H1 (cell line): ENCODE data around the gene CAMKK1. TPM values are rescaled to one million over a fixed set of nuclear protein-coding genes. Genes with fewer than 3 reads are reported as not detected.

ENCODE experiments used
- CTCF ChIA-PET: fragments of 300-600 bp; sonication (Branson Sonifier 250); formaldehyde crosslinking; loops from one replicate; lab custom pipeline; 2021; ENCODE audit not compliant: partially characterized antibody; lab: Charles Lee
- POLR2A ChIA-PET: fragments of 300-600 bp; sonication (Branson Sonifier 250); formaldehyde crosslinking; loops from one replicate; lab custom pipeline; 2021; ENCODE audit warnings: inconsistent platforms; ENCODE audit not compliant: partially characterized antibody; lab: Charles Lee
- DNase-seq, 2 experiments: peaks; one replicate each; pipeline versions ENCODE4 v3.0.0 to v3.0.0-alpha.2; 2010 to 2022; ENCODE audit warnings: low spot score in 2 of 2, low read depth in 1 of 2, mixed read lengths in 1 of 2
- FAIRE-seq: peaks from 2 replicates; lab custom pipeline; 2011; peaks lifted over from hg19 to GRCh38; lab: Jason Lieb, UNC
- H2AFZ ChIP-seq: 2 replicates; pipeline ENCODE4 v1.8.1; 2012; ENCODE audit warnings: low read length, inconsistent platforms
- H2AK5ac ChIP-seq: 2 replicates; pipeline ENCODE4 v1.6.1; 2013; ENCODE audit warnings: low read depth, low read length
- H2BK120ac ChIP-seq: replicated peaks from 2 replicates; pipeline ENCODE3; 2013; ENCODE audit warnings: low read depth, low read length, inconsistent platforms
- H2BK12ac ChIP-seq: 2 replicates; pipeline ENCODE4 v1.6.1; 2013; ENCODE audit warnings: low read depth, low read length
- H2BK15ac ChIP-seq: 2 replicates; pipeline ENCODE4 v1.6.1; 2013; ENCODE audit warnings: low read length
- H2BK20ac ChIP-seq: 2 replicates; pipeline ENCODE4 v1.6.1; 2013; ENCODE audit warnings: low read length
- H2BK5ac ChIP-seq: 2 replicates; pipeline ENCODE4 v1.6.1; 2013; ENCODE audit warnings: low read depth, low read length
- H3K14ac ChIP-seq: 2 replicates; pipeline ENCODE4 v1.6.1; 2013; ENCODE audit warnings: inconsistent platforms; ENCODE audit not compliant: insufficient read length
- H3K18ac ChIP-seq: 2 replicates; pipeline ENCODE4 v1.6.1; 2013; ENCODE audit warnings: low read length; ENCODE audit errors: extremely low read depth
- H3K23ac ChIP-seq: 2 replicates; pipeline ENCODE4 v1.6.1; 2013; ENCODE audit warnings: inconsistent platforms; ENCODE audit not compliant: insufficient read length
- H3K23me2 ChIP-seq: 2 replicates; pipeline ENCODE4 v1.6.1; 2013; ENCODE audit warnings: low read depth, low read length
- H3K27ac ChIP-seq: 2 replicates; pipeline ENCODE4 v1.6.1; 2011; ENCODE audit warnings: low read depth, low read length, inconsistent platforms
- H3K27me3 ChIP-seq, 4 experiments: replicated peaks in 1 of 4; 1 replicate in 1 of 4; 2 replicates in 3 of 4; pipeline versions ENCODE4 v1.6.1 to v1.8.1; 2011 to 2013; ENCODE audit warnings: low read length in 3 of 4, mild to moderate bottlenecking in 3 of 4, inconsistent platforms in 2 of 4, mixed read lengths in 2 of 4, moderate library complexity in 1 of 4; ENCODE audit not compliant: control insufficient read depth in 3 of 4, insufficient read depth in 3 of 4; ENCODE audit errors: extremely low read depth in 1 of 4
- H3K36me3 ChIP-seq, 4 experiments: 2 replicates each; pipeline versions ENCODE4 v1.6.1 to v1.8.1; 2011 to 2013; ENCODE audit warnings: mild to moderate bottlenecking in 4 of 4, low read length in 3 of 4, moderate library complexity in 2 of 4, control low read depth in 1 of 4, inconsistent platforms in 1 of 4; ENCODE audit not compliant: insufficient read depth in 4 of 4, control insufficient read depth in 2 of 4
- H3K4ac ChIP-seq: replicated peaks from 2 replicates; pipeline ENCODE3; 2013; ENCODE audit warnings: low read length, low read depth, mixed read lengths, inconsistent platforms; ENCODE audit not compliant: insufficient read length
- H3K4me1 ChIP-seq, 4 experiments: replicated peaks in 1 of 4; 1 replicate in 1 of 4; 2 replicates in 3 of 4; pipeline versions ENCODE4 v1.6.1 to v1.8.1; 2011 to 2013; ENCODE audit warnings: low read length in 3 of 4, inconsistent platforms in 2 of 4, mixed read lengths in 1 of 4; ENCODE audit not compliant: insufficient read depth in 4 of 4, control insufficient read depth in 3 of 4
- H3K4me2 ChIP-seq, 2 experiments: 2 replicates each; pipeline versions ENCODE4 v1.6.1 to v1.8.1; 2011 to 2013; ENCODE audit warnings: low read depth in 2 of 2, low read length in 2 of 2, control low read depth in 1 of 2, inconsistent platforms in 1 of 2, mild to moderate bottlenecking in 1 of 2; ENCODE audit not compliant: insufficient read depth in 1 of 2
- H3K4me3 ChIP-seq, 4 experiments: fragments of 200-600, 300-600 bp in 1 of 4; sonication (generic), shearing (Covaris generic), sonication (Bioruptor Twin) in 1 of 4; 2 replicates each; pipeline versions ENCODE4 v1.5.1 to v1.8.1; 2011 to 2016; ENCODE audit warnings: low read length in 4 of 4, low read depth in 3 of 4, control low read depth in 2 of 4, inconsistent platforms in 2 of 4, mild to moderate bottlenecking in 2 of 4, mixed read lengths in 1 of 4, moderate library complexity in 1 of 4; ENCODE audit not compliant: insufficient read depth in 2 of 4; ENCODE audit errors: extremely low read depth in 1 of 4
- H3K56ac ChIP-seq: replicated peaks from 2 replicates; pipeline ENCODE3; 2013; ENCODE audit warnings: low read depth, mild to moderate bottlenecking, mixed read lengths, low read length, inconsistent platforms; ENCODE audit not compliant: insufficient read length
- H3K79me1 ChIP-seq: 2 replicates; pipeline ENCODE4 v1.6.1; 2013; ENCODE audit warnings: low read depth, low read length, control low read depth
- H3K79me2 ChIP-seq, 2 experiments: 2 replicates each; pipeline versions ENCODE4 v1.6.1 to v1.8.1; 2012 to 2013; ENCODE audit warnings: low read length in 2 of 2, mild to moderate bottlenecking in 2 of 2, inconsistent platforms in 1 of 2; ENCODE audit not compliant: insufficient read depth in 2 of 2, control insufficient read depth in 1 of 2
- H3K9ac ChIP-seq, 4 experiments: replicated peaks in 1 of 4; 1 replicate in 1 of 4; 2 replicates in 3 of 4; pipeline versions ENCODE4 v1.6.1 to v1.8.1; 2011 to 2013; ENCODE audit warnings: low read depth in 3 of 4, low read length in 3 of 4, control low read depth in 2 of 4, mild to moderate bottlenecking in 2 of 4, moderate library complexity in 2 of 4, inconsistent platforms in 1 of 4; ENCODE audit errors: extremely low read depth in 1 of 4
- H3K9me3 ChIP-seq, 2 experiments: 2 replicates each; pipeline versions ENCODE4 v1.6.1 to v1.8.1; 2012 to 2013; ENCODE audit warnings: mild to moderate bottlenecking in 2 of 2, moderate library complexity in 2 of 2, control low read depth in 1 of 2, inconsistent platforms in 1 of 2, low read depth in 1 of 2, low read length in 1 of 2, mixed read lengths in 1 of 2; ENCODE audit not compliant: insufficient read depth in 2 of 2
- H4K20me1 ChIP-seq, 2 experiments: replicated peaks in 1 of 2; 2 replicates each; pipeline versions ENCODE3 to v1.8.1; 2011 to 2013; ENCODE audit warnings: inconsistent platforms in 2 of 2, low read length in 2 of 2, mild to moderate bottlenecking in 1 of 2; ENCODE audit not compliant: insufficient read depth in 2 of 2, control insufficient read depth in 1 of 2
- H4K5ac ChIP-seq: 2 replicates; pipeline ENCODE4 v1.6.1; 2013; ENCODE audit warnings: low read length, low read depth, mixed read lengths, inconsistent platforms; ENCODE audit not compliant: insufficient read length
- H4K8ac ChIP-seq: 2 replicates; pipeline ENCODE4 v1.8.0; 2013; ENCODE audit warnings: mild to moderate bottlenecking, moderate library complexity, low read length, inconsistent platforms; ENCODE audit not compliant: insufficient read depth; ENCODE audit errors: extremely low read depth
- H4K91ac ChIP-seq: replicated peaks from 2 replicates; pipeline ENCODE3; 2013; ENCODE audit warnings: low read length, mixed read lengths, inconsistent platforms; ENCODE audit not compliant: insufficient read length
- CEBPB ChIP-seq: IDR thresholded peaks from 2 replicates; pipeline ENCODE4 v1.6.1; 2012; ENCODE audit warnings: low read depth, low read length
- JUND ChIP-seq: IDR thresholded peaks from 2 replicates; pipeline ENCODE4 v1.6.1; 2011; ENCODE audit warnings: mild to moderate bottlenecking, improper control_type of control experiment, low read length
- NANOG ChIP-seq: IDR thresholded peaks from 2 replicates; pipeline ENCODE4 v1.6.1; 2011; ENCODE audit warnings: low read length, low read depth, mild to moderate bottlenecking, inconsistent platforms; ENCODE audit not compliant: insufficient read depth, poor library complexity, severe bottlenecking
- RFX5 ChIP-seq: IDR thresholded peaks from 2 replicates; pipeline ENCODE4 v1.6.1; 2011; ENCODE audit warnings: low read depth, low read length, improper control_type of control experiment, borderline replicate concordance
- RNF2 ChIP-seq: fragments of 200-900, 300-1000 bp; sonication (generic); IDR thresholded peaks from 2 replicates; pipeline ENCODE4 v1.7.1; 2016; ENCODE audit warnings: borderline replicate concordance, low read depth, mild to moderate bottlenecking, antibody characterized with exemption, low read length; ENCODE audit not compliant: poor library complexity, severe bottlenecking; ENCODE audit errors: missing control alignments
- SIN3A ChIP-seq, 2 experiments: IDR thresholded peaks in 1 of 2; conservative IDR thresholded peaks in 1 of 2; 2 replicates each; pipeline ENCODE4 v1.6.1; 2011 to 2012; ENCODE audit warnings: low read length in 2 of 2, improper control_type of control experiment in 1 of 2, low read depth in 1 of 2, mild to moderate bottlenecking in 1 of 2
- SP2 ChIP-seq: IDR thresholded peaks from 2 replicates; pipeline ENCODE4 v1.6.1; 2012; ENCODE audit warnings: mild to moderate bottlenecking, low read length, inconsistent platforms
- TAF7 ChIP-seq: optimal IDR thresholded peaks from 2 replicates; pipeline ENCODE3; 2011; ENCODE audit warnings: low read depth, mild to moderate bottlenecking, inconsistent platforms, low read length, moderate library complexity, borderline replicate concordance
- WGBS, 2 experiments: shearing (Covaris generic) in 1 of 2; methylation state at CpG; one replicate each; pipeline versions ENCODE4 v1.1.6 to v1.1.7; 2013 to 2015; ENCODE audit warnings: low lambda C conversion rate in 2 of 2, mixed read lengths in 2 of 2, inconsistent platforms in 1 of 2, low coverage in 1 of 2, missing lambda C conversion rate in 1 of 2; ENCODE audit not compliant: insufficient replicate concordance in 2 of 2, insufficient coverage in 1 of 2, insufficient read length in 1 of 2; ENCODE audit errors: extremely low coverage in 1 of 2, missing lambda C conversion rate in 1 of 2; 5-methylcytosine and 5-hydroxymethylcytosine counted together
- polyA plus RNA-seq, 7 experiments: library from polyadenylated mRNA; depleted of rRNA in 3 of 7; stranded (reverse) in 5 of 7; unstranded in 2 of 7; fragments of >200 nt in 5 of 7; fragments of 200-250 nt in 2 of 7; gene quantifications; 1 replicate in 5 of 7; 2 replicates in 1 of 7; 4 replicates in 1 of 7; pipeline versions ENCODE4 v1.2.1 to v1.2.3, GENCODE V29; 2011 to 2013; ENCODE audit warnings: missing spikeins in 2 of 7, mixed read lengths in 2 of 7
- total RNA-seq: library from RNA; stranded (reverse); fragmentation: NEBNext Ultra II Directional; extraction: Animal tissue kit (Norgen Biotek cat#: 25700); gene quantifications from 2 replicates; pipeline ENCODE4 v1.2.1, GENCODE V29; 2021

CAMKK1 gene
- total and polyA plus RNA-seq, 2 of the 8 experiments (the other 6 are each of a cell fraction or from before 2014, with no cell fraction given): 7.1 to 7.6 TPM

DNA sequence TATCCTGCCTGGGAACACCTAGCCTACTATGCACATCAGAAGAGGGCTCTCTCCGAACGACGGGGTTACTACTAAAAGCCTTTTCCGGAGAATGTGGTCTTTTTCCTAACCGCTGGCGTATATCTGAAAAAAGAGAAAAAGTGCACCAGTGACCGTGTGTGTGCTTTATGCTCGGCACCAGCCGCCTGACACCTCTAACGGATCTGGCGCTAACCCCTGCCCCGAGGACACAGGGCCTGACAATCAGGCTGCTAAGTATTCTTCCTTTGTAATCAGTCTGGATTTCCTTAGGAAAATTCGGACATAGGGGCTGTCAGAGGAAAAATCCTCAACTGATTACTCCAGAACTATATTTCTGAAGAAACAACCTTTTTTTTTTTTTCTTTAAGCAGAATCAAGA is 78.5 kb downstream of the CAMKK1 start:
- no peak overlapping the region for H3K56ac ChIP-seq
- no peaks in the 10 kb centered on the region for H3K9me3 ChIP-seq
- H3K9ac ChIP-seq: no peak overlapping the region
- H3K18ac ChIP-seq: no peak overlapping the region
- POLR2A ChIA-PET: no interaction called here
- no peaks in the 10 kb centered on the region for H3K27me3 ChIP-seq
- no peak overlapping the region for H4K5ac ChIP-seq
- no peak overlapping the region for H2BK20ac ChIP-seq
- H4K91ac ChIP-seq: no peak overlapping the region
- no peak overlapping the region for H2BK12ac ChIP-seq
- H3K4me2 ChIP-seq: no peak overlapping the region
- H3K36me3 ChIP-seq: peaks cover 32 to 84% (median 63%) of the 10 kb centered on the region in 4 experiments
- no peak overlapping the region for H2BK15ac ChIP-seq
- H3K4me3 ChIP-seq: no peak overlapping the region
- H3K4ac ChIP-seq: no peak overlapping the region
- WGBS, 2 experiments: 87% methylated on average over 13 of the region's 13 CpGs; no CpG with 5 or more reads in 1 of the 2 experiments
- no peak overlapping the region for H3K14ac ChIP-seq
- no peak overlapping the region for H2AK5ac ChIP-seq
- H4K8ac ChIP-seq: no peak overlapping the region
- no peak for FAIRE-seq
- no peak overlapping the region for H2BK120ac ChIP-seq
- H3K4me1 ChIP-seq: no peaks in the 10 kb centered on the region
- no peak overlapping the region for H3K23ac ChIP-seq
- no peaks in the 10 kb centered on the region for H3K79me2 ChIP-seq
- H3K27ac ChIP-seq: no peak overlapping the region
- no peak for DNase-seq
- CTCF ChIA-PET: interaction anchor here (1.0 kb wide), 1 partner anchor 78 kb away, joined by 5 read pairs; no protein-coding TSS in a partner anchor
- no peak overlapping the region for H2AFZ ChIP-seq
- TF ChIP-seq TAF7 (no peak), JUND (no peak), CEBPB (no peak), NANOG (no peak), SP2 (no peak), RFX5 (no peak), RNF2 (no peak), SIN3A (conservative IDR thresholded peaks at IDR 0.05 in 1 of 2, IDR thresholded peaks at IDR 0.05 in 1 of 2; ENCODE audit: low read depth in 1 of 2, low read length in 2 of 2) (no peak)
- TF ChIP-seq, all 59 proteins: peak for 0
- Histone ChIP-seq H3K79me1 (no peaks in the 10 kb centered on the region), H4K20me1 (peaks cover 2 to 6% of the 10 kb centered on the region in 2 experiments), H2BK5ac (no peak overlapping the region), H3K23me2 (no peaks in the 10 kb centered on the region; the same call in 1 of the 2 replicates)
